Measurements from ENCODE around the gene NEK11.

DNA sequence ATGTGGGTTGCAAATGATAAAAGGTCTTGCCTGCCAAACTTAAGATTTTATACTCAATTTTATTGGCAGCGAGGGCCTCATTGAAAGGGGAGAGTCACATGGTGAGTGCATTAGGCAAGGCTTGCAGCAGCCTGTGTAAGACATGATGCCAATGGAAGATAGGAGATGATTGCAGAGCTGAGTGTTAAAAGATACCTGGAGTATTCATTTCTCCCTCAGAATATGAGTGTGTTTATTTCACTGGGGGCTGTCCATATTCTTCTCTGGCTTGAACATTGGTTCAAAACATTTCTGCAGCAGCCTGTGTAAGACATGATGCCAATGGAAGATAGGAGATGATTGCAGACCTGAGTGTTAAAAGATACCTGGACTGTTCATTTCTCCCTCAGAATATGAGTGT, 189.7 kb downstream of the NEK11 start:
- TF ChIP-seq CTCF (conservative IDR thresholded peaks at IDR 0.05 in 1 of 2, IDR thresholded peaks at IDR 0.05 in 1 of 2; ENCODE audit: extremely low read depth in 1 of 2, insufficient read depth in 1 of 2, low read depth in 1 of 2, low read length in 2 of 2) (no peak), EZH2 (IDR thresholded peaks at IDR 0.05; ENCODE audit: borderline replicate concordance, low read length) (no peak)
